Measurements from ENCODE around the gene PKN3. TPM values are rescaled to one million over a fixed set of nuclear protein-coding genes. Genes with fewer than 3 reads are reported as not detected.

PKN3 gene
- total and polyA plus RNA-seq, 2 of the 13 experiments (the other 11 are each of a cell fraction or from before 2014, with no cell fraction given), result 10.5 to 13.2 TPM

DNA sequence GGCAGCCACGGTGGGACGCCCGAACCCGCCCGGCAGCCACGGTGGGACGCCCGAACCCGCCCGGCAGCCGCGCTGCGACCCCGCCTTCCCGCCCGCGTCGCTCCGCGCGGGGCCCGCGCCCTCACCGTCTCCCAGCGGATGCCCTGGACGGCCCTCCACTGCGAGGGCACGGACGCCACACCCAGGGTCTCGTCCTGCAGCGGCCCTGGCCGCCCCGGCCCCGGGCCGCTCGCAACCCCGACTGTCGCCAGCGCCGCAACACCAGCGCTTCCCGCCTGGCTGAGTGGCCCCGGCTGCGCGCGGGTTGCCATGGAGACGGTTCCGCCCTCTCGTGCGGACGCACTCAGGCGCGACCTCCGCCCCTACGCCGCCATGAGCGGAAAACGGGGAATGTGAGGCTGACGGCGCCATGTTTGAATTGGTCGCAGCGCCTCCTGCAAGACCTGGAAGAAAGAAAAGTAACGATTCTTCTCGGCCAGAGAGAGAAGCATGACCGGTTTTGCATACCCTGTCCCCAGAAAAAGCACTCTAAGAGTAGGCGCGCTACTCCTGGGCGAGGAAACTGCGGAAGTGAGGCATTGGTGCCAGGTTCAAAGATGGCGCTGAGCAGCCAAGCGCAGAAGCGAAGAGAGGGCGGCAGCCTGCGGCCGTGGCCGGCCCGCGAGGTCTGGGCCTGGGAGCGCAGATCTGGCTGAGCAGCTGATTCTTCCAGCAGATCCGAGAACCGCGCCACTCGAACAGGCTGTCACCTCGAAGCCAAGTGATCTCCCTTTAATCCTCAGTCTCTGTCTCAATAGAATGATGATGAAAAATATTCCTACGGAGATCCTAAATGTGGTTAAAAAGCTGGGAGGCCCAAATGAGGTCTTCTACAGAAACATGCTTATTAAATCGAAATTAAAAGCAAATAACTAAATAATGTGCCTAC lies 45.6 kb upstream of the PKN3 start, which contains the start of gene DYNC2I2 (continued):
- TF ChIP-seq PHF21A (CRISPR knock-in tag; IDR thresholded peaks at IDR 0.05) (no peak; the same call in 1 of the 2 replicates), ZNF703 (CRISPR knock-in tag; IDR thresholded peaks at IDR 0.05; ENCODE audit: borderline replicate concordance) (0 out of 2 replicates have a peak, but pooled peaks have one; percentile 70), ARID2 (CRISPR knock-in tag; IDR thresholded peaks at IDR 0.05; ENCODE audit: borderline replicate concordance) (no peak), NR2F1 (CRISPR knock-in tag; IDR thresholded peaks at IDR 0.05) (peak in 1 of 2 experiments; percentile 65; a peak in 1 of 4 replicates), TMF1 (CRISPR knock-in tag; IDR thresholded peaks at IDR 0.05; ENCODE audit: low read depth) (peak; percentile 80; the same call in 1 of the 2 replicates)
- TF ChIP-seq, protein P1, sequence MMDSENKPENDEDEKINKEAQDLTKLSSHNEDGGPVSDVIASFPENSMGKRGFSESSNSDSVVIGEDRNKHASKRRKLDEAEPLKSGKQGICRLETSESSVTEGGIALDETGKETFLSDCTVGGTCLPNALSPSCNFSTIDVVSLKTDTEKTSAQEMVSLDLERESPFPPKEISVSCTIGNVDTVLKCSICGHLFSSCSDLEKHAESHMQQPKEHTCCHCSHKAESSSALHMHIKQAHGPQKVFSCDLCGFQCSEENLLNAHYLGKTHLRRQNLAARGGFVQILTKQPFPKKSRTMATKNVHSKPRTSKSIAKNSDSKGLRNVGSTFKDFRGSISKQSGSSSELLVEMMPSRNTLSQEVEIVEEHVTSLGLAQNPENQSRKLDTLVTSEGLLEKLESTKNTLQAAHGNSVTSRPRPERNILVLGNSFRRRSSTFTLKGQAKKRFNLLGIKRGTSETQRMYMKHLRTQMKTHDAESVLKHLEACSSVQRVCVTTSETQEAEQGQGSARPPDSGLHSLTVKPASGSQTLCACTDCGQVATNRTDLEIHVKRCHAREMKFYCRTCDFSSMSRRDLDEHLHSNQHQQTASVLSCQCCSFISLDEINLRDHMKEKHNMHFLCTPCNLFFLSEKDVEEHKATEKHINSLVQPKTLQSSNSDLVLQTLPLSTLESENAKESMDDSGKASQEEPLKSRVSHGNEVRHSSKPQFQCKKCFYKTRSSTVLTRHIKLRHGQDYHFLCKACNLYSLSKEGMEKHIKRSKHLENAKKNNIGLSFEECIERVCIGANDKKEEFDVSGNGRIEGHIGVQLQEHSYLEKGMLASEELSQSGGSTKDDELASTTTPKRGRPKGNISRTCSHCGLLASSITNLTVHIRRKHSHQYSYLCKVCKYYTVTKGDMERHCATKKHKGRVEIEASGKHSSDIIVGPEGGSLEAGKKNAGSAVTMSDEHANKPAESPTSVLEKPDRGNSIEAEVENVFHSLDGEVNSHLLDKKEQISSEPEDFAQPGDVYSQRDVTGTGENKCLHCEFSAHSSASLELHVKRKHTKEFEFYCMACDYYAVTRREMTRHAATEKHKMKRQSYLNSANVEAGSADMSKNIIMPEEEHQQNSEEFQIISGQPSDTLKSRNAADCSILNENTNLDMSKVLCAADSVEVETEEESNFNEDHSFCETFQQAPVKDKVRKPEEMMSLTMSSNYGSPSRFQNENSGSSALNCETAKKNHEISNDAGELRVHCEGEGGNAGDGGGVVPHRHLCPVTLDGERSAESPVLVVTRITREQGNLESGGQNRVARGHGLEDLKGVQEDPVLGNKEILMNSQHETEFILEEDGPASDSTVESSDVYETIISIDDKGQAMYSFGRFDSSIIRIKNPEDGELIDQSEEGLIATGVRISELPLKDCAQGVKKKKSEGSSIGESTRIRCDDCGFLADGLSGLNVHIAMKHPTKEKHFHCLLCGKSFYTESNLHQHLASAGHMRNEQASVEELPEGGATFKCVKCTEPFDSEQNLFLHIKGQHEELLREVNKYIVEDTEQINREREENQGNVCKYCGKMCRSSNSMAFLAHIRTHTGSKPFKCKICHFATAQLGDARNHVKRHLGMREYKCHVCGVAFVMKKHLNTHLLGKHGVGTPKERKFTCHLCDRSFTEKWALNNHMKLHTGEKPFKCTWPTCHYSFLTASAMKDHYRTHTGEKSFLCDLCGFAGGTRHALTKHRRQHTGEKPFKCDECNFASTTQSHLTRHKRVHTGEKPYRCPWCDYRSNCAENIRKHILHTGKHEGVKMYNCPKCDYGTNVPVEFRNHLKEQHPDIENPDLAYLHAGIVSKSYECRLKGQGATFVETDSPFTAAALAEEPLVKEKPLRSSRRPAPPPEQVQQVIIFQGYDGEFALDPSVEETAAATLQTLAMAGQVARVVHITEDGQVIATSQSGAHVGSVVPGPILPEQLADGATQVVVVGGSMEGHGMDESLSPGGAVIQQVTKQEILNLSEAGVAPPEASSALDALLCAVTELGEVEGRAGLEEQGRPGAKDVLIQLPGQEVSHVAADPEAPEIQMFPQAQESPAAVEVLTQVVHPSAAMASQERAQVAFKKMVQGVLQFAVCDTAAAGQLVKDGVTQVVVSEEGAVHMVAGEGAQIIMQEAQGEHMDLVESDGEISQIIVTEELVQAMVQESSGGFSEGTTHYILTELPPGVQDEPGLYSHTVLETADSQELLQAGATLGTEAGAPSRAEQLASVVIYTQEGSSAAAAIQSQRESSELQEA (CRISPR knock-in tag; IDR thresholded peaks at IDR 0.05; ENCODE audit: not compliant biosample characterization), result peak; percentile 72
- TF ChIP-seq, protein P2, sequence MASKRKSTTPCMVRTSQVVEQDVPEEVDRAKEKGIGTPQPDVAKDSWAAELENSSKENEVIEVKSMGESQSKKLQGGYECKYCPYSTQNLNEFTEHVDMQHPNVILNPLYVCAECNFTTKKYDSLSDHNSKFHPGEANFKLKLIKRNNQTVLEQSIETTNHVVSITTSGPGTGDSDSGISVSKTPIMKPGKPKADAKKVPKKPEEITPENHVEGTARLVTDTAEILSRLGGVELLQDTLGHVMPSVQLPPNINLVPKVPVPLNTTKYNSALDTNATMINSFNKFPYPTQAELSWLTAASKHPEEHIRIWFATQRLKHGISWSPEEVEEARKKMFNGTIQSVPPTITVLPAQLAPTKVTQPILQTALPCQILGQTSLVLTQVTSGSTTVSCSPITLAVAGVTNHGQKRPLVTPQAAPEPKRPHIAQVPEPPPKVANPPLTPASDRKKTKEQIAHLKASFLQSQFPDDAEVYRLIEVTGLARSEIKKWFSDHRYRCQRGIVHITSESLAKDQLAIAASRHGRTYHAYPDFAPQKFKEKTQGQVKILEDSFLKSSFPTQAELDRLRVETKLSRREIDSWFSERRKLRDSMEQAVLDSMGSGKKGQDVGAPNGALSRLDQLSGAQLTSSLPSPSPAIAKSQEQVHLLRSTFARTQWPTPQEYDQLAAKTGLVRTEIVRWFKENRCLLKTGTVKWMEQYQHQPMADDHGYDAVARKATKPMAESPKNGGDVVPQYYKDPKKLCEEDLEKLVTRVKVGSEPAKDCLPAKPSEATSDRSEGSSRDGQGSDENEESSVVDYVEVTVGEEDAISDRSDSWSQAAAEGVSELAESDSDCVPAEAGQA (IDR thresholded peaks at IDR 0.05; ENCODE audit: low read depth), result peak; percentile 98
- TF ChIP-seq, protein P2 (CRISPR knock-in tag; IDR thresholded peaks at IDR 0.05; ENCODE audit: borderline replicate concordance), result no peak
- TF ChIP-seq, protein P3, sequence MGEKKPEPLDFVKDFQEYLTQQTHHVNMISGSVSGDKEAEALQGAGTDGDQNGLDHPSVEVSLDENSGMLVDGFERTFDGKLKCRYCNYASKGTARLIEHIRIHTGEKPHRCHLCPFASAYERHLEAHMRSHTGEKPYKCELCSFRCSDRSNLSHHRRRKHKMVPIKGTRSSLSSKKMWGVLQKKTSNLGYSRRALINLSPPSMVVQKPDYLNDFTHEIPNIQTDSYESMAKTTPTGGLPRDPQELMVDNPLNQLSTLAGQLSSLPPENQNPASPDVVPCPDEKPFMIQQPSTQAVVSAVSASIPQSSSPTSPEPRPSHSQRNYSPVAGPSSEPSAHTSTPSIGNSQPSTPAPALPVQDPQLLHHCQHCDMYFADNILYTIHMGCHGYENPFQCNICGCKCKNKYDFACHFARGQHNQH (CRISPR knock-in tag; IDR thresholded peaks at IDR 0.05), result peak; percentile 84
